Naive thymus-derived CD4-positive, alpha-beta T cell (primary cell): Measurements from ENCODE around the gene GOLPH3L. TPM values are rescaled to one million over a fixed set of nuclear protein-coding genes. Genes with fewer than 3 reads are reported as not detected.

Experiments
- ATAC-seq: fragments of 150-1000 bp; cut with Tn5 transposase; 2 replicates; pipeline ENCODE4 v1.10.0; 2021; ENCODE audit warnings: mild to moderate bottlenecking, moderate library complexity
- CTCF ChIA-PET: fragments of 350-600 bp; sonication (Branson Sonifier 250); formaldehyde crosslinking; loops from one replicate; lab custom pipeline; 2021; ENCODE audit warnings: antibody characterized with exemption; lab: Charles Lee
- POLR2A ChIA-PET: fragments of 350-600 bp; sonication (Branson Sonifier 250); formaldehyde crosslinking; loops from one replicate; lab custom pipeline; 2021; ENCODE audit warnings: antibody characterized with exemption, inconsistent platforms; lab: Charles Lee
- DNase-seq, 9 donors: peaks; one replicate each; pipeline versions ENCODE4 v3.0.0 to v3.0.0-alpha.2; 2020 to 2022; ENCODE audit warnings: mixed read lengths in 1 of 9
- H3K27ac ChIP-seq: one replicate; pipeline ENCODE4 v1.7.0; 2013; ENCODE audit warnings: mild to moderate bottlenecking, low read depth, low read length, moderate library complexity
- H3K27me3 ChIP-seq, 2 donors: one replicate each; pipeline ENCODE4 v1.7.0; 2013; ENCODE audit warnings: low read length in 2 of 2, mild to moderate bottlenecking in 2 of 2, moderate library complexity in 2 of 2; ENCODE audit not compliant: control insufficient read depth in 2 of 2, insufficient read depth in 2 of 2
- H3K36me3 ChIP-seq, 3 experiments: 1 replicate in 2 of 3; 2 replicates in 1 of 3; pipeline ENCODE4 v1.7.0; 2013; ENCODE audit warnings: low read length in 3 of 3, mild to moderate bottlenecking in 3 of 3, moderate library complexity in 1 of 3; ENCODE audit not compliant: insufficient read depth in 3 of 3, control insufficient read depth in 2 of 3
- H3K4me1 ChIP-seq, 2 donors: one replicate each; pipeline ENCODE4 v1.7.0; 2013; ENCODE audit warnings: low read length in 2 of 2, mild to moderate bottlenecking in 2 of 2, moderate library complexity in 1 of 2; ENCODE audit not compliant: control insufficient read depth in 2 of 2, insufficient read depth in 2 of 2
- H3K4me3 ChIP-seq: 2 replicates; pipeline ENCODE4 v1.7.0; 2013; ENCODE audit warnings: mild to moderate bottlenecking, low read length
- H3K9me3 ChIP-seq, 3 experiments: 1 replicate in 2 of 3; 2 replicates in 1 of 3; pipeline ENCODE4 v1.7.0; 2013; ENCODE audit warnings: low read length in 3 of 3; ENCODE audit not compliant: control insufficient read depth in 2 of 3
- H3K27ac Mint-ChIP-seq, 9 donors: one replicate each; pipeline ENCODE4 v1.8.0; 2020 to 2022; ENCODE audit warnings: mixed read lengths in 9 of 9, mild to moderate bottlenecking in 8 of 9, moderate library complexity in 5 of 9, inconsistent platforms in 2 of 9
- H3K27me3 Mint-ChIP-seq, 5 donors: one replicate each; pipeline ENCODE4 v1.8.0; 2021 to 2022; ENCODE audit warnings: mixed read lengths in 5 of 5, mild to moderate bottlenecking in 1 of 5
- H3K36me3 Mint-ChIP-seq, 5 donors: one replicate each; pipeline ENCODE4 v1.8.0; 2020 to 2022; ENCODE audit warnings: mixed read lengths in 5 of 5, mild to moderate bottlenecking in 3 of 5, inconsistent platforms in 1 of 5
- H3K4me1 Mint-ChIP-seq, 7 donors: one replicate each; pipeline ENCODE4 v1.8.0; 2020 to 2022; ENCODE audit warnings: mixed read lengths in 7 of 7, mild to moderate bottlenecking in 3 of 7, inconsistent platforms in 1 of 7
- H3K4me3 Mint-ChIP-seq, 10 donors: one replicate each; pipeline ENCODE4 v1.8.0; 2020 to 2022; ENCODE audit warnings: mild to moderate bottlenecking in 10 of 10, mixed read lengths in 10 of 10, moderate library complexity in 6 of 10, inconsistent platforms in 2 of 10
- H3K9me3 Mint-ChIP-seq, 11 donors: one replicate each; pipeline ENCODE4 v1.8.0; 2020 to 2022; ENCODE audit warnings: mixed read lengths in 11 of 11, mild to moderate bottlenecking in 4 of 11, inconsistent platforms in 1 of 11, moderate library complexity in 1 of 11
- intact Hi-C, 2 donors: fragments of 100-400 bp; cut with micrococcal nuclease; formaldehyde crosslinking; loops; one replicate each; pipeline ENCODE4 v1.15.1; 2023
- polyA plus RNA-seq, 2 donors: library from polyadenylated mRNA; unstranded; fragments of 300-500 nt; fragmentation: Illumina TruSeq; gene quantifications; one replicate each; pipeline ENCODE4 v1.2.3, GENCODE V29; 2021
- total RNA-seq, 6 experiments: library from RNA in 5 of 6; stranded (reverse) in 5 of 6; gene quantifications; 1 replicate in 5 of 6; 2 replicates in 1 of 6; pipeline ENCODE4 v1.2.3 and lab custom pipeline; 2021 to 2026

GOLPH3L gene
- total and polyA plus RNA-seq, 7 experiments from 2014 or later = 8.7 to 32.1 (median 23.6) TPM

GRCh38 chr1:150695561-150695960, 1.4 kb downstream of the GOLPH3L start:
- H3K4me1 ChIP-seq = peaks cover 4 to 11% of the 10 kb centered on the region in 2 donors
- H3K9me3 ChIP-seq = no peaks in the 10 kb centered on the region
- H3K27me3 Mint-ChIP-seq = peaks cover 0 to 4% (median 0%) of the 10 kb centered on the region in 5 donors
- ChIA-PET CTCF (interaction anchor here (0.6 to 1.2 kb wide), 3 partner anchors 25 to 136 kb away, joined by 3 read pairs; no protein-coding TSS in a partner anchor), POLR2A (interaction anchor here (2.0 to 2.8 kb wide), 2 partner anchors 70 to 135 kb away, joined by 7 to 14 read pairs; partner anchors contain the start of gene CTSS)
- H3K27ac ChIP-seq = peak overlapping the region; percentile 43
- intact Hi-C loops = loop anchor here (5.0 to 10.0 kb wide), 7 partner anchors 72 to 462 kb away; partner anchors contain the start of genes CTSS (in 1 of the 2), RPRD2 (in 1 of the 2), SETDB1 (in 1 of the 2) and TNFAIP8L2 (in 1 of the 2)
- no peak for ATAC-seq
- H3K36me3 ChIP-seq = peaks cover 0 to 12% (median 0%) of the 10 kb centered on the region in 3 experiments
- H3K36me3 Mint-ChIP-seq = peaks cover 0 to 23% (median 12%) of the 10 kb centered on the region in 5 donors
- H3K4me3 Mint-ChIP-seq = peak overlapping the region in 8 of 10 donors; percentile 31 to 95 (median 46)
- H3K27me3 ChIP-seq = no peaks in the 10 kb centered on the region
- peak overlapping the region in 3 of 9 donors; percentile 12 to 24 (median 20) for H3K27ac Mint-ChIP-seq
- DNase-seq = no peak
- H3K4me1 Mint-ChIP-seq = peaks cover 15 to 59% (median 50%) of the 10 kb centered on the region in 7 donors
- no peak overlapping the region for H3K4me3 ChIP-seq
- peaks cover 0 to 2% (median 0%) of the 10 kb centered on the region in 11 donors for H3K9me3 Mint-ChIP-seq

- CTCF ChIA-PET = no interaction called here
- no peak overlapping the region for H3K4me3 ChIP-seq
- no peaks in the 10 kb centered on the region for H3K27me3 ChIP-seq
- DNase-seq = no peak
- peaks cover 0 to 27% (median 0%) of the 10 kb centered on the region in 3 experiments for H3K36me3 ChIP-seq
- H3K27ac ChIP-seq = no peak overlapping the region
- POLR2A ChIA-PET = interaction anchor here (0.5 to 1.7 kb wide), 5 partner anchors 9 to 263 kb away, joined by 3 to 5 read pairs (median 3); no protein-coding TSS in a partner anchor
- H3K27me3 Mint-ChIP-seq = no peaks in the 10 kb centered on the region
- H3K4me1 Mint-ChIP-seq = peaks cover 16 to 59% (median 52%) of the 10 kb centered on the region in 7 donors
- peaks cover 4 to 9% of the 10 kb centered on the region in 2 donors for H3K4me1 ChIP-seq
- peaks cover 5 to 29% (median 16%) of the 10 kb centered on the region in 5 donors for H3K36me3 Mint-ChIP-seq
- H3K4me3 Mint-ChIP-seq = no peak overlapping the region
- intact Hi-C loops = loop anchor here in 1 of 2 donors (10.0 kb wide), 1 partner anchor 152 kb away; no protein-coding TSS in a partner anchor
- H3K9me3 Mint-ChIP-seq = peaks cover 0 to 2% (median 0%) of the 10 kb centered on the region in 11 donors
- H3K9me3 ChIP-seq = no peaks in the 10 kb centered on the region
- ATAC-seq = no peak
- no peak overlapping the region for H3K27ac Mint-ChIP-seq
Measured at GRCh38 chr1:150692720-150693119, 4.2 kb downstream of the GOLPH3L start.

GRCh38 chr1:150688763-150689162, 8.2 kb downstream of the GOLPH3L start:
- intact Hi-C loops = no loop called here
- Mint-ChIP-seq H3K27me3 (no peaks in the 10 kb centered on the region), H3K4me3 (no peak overlapping the region), H3K27ac (peak overlapping the region in 6 of 9 donors; percentile 1 to 32 (median 16)), H3K9me3 (no peaks in the 10 kb centered on the region), H3K4me1 (peaks cover 11 to 41% (median 26%) of the 10 kb centered on the region in 7 donors), H3K36me3 (peaks cover 5 to 32% (median 18%) of the 10 kb centered on the region in 5 donors)
- CTCF ChIA-PET = no interaction called here
- ATAC-seq (no peak), DNase-seq (no peak)
- POLR2A ChIA-PET = interaction anchor here (0.6 kb wide), 1 partner anchor 287 kb away, joined by 4 read pairs; no protein-coding TSS in a partner anchor
- H3K9me3 ChIP-seq = no peaks in the 10 kb centered on the region
- no peak overlapping the region for H3K27ac ChIP-seq
- no peaks in the 10 kb centered on the region for H3K27me3 ChIP-seq
- H3K4me1 ChIP-seq = peaks cover 3 to 9% of the 10 kb centered on the region in 2 donors
- no peak overlapping the region for H3K4me3 ChIP-seq
- peaks cover 0 to 23% (median 3%) of the 10 kb centered on the region in 3 experiments for H3K36me3 ChIP-seq

- Mint-ChIP-seq H3K36me3 (peaks cover 5 to 25% (median 17%) of the 10 kb centered on the region in 5 donors), H3K9me3 (no peaks in the 10 kb centered on the region), H3K4me1 (peaks cover 10 to 34% (median 22%) of the 10 kb centered on the region in 7 donors), H3K27ac (peak overlapping the region in 2 of 9 donors; percentile 18 to 65), H3K4me3 (no peak overlapping the region), H3K27me3 (no peaks in the 10 kb centered on the region)
- intact Hi-C loops = no loop called here
- POLR2A ChIA-PET = interaction anchor here (0.7 to 1.2 kb wide), 4 partner anchors 11 to 126 kb away, joined by 3 to 10 read pairs (median 4); partner anchors contain the start of gene GOLPH3L
- CTCF ChIA-PET = interaction anchor here (0.6 to 1.2 kb wide), 3 partner anchors 11 to 294 kb away, joined by 3 to 5 read pairs (median 4); partner anchors contain the start of gene GOLPH3L
- no peak overlapping the region for H3K27ac ChIP-seq
- H3K4me1 ChIP-seq = peaks cover 4 to 10% of the 10 kb centered on the region in 2 donors
- DNase-seq (no peak), ATAC-seq (no peak)
- no peaks in the 10 kb centered on the region for H3K9me3 ChIP-seq
- H3K4me3 ChIP-seq = no peak overlapping the region
- H3K36me3 ChIP-seq = peaks cover 0 to 34% (median 3%) of the 10 kb centered on the region in 3 experiments
- H3K27me3 ChIP-seq = no peaks in the 10 kb centered on the region
Measured at GRCh38 chr1:150686275-150686674, 10.7 kb downstream of the GOLPH3L start.

GRCh38 chr1:150683914-150684313, 13.0 kb downstream of the GOLPH3L start:
- Mint-ChIP-seq H3K9me3 (no peaks in the 10 kb centered on the region), H3K27ac (peak overlapping the region in 7 of 9 donors; percentile 26 to 89 (median 52)), H3K27me3 (no peaks in the 10 kb centered on the region), H3K4me1 (peaks cover 6 to 29% (median 19%) of the 10 kb centered on the region in 7 donors), H3K4me3 (no peak overlapping the region), H3K36me3 (peaks cover 4 to 29% (median 19%) of the 10 kb centered on the region in 5 donors)
- DNase-seq (no peak), ATAC-seq (peak; percentile 42)
- H3K4me1 ChIP-seq = peaks cover 4 to 10% of the 10 kb centered on the region in 2 donors
- no peaks in the 10 kb centered on the region for H3K9me3 ChIP-seq
- no peaks in the 10 kb centered on the region for H3K27me3 ChIP-seq
- POLR2A ChIA-PET = interaction anchor here (0.6 to 1.8 kb wide), 5 partner anchors 9 to 255 kb away, joined by 3 to 7 read pairs (median 5); partner anchors contain the start of genes CTSS and ENSA
- CTCF ChIA-PET = no interaction called here
- intact Hi-C loops = no loop called here
- H3K4me3 ChIP-seq = no peak overlapping the region
- H3K36me3 ChIP-seq = peaks cover 0 to 29% (median 3%) of the 10 kb centered on the region in 3 experiments
- H3K27ac ChIP-seq = no peak overlapping the region

GRCh38 chr1:150678988-150679387, 18.0 kb downstream of the GOLPH3L start:
- intact Hi-C loops = no loop called here
- H3K36me3 ChIP-seq = peaks cover 0 to 13% (median 0%) of the 10 kb centered on the region in 3 experiments
- Mint-ChIP-seq H3K36me3 (peaks cover 0 to 28% (median 11%) of the 10 kb centered on the region in 5 donors), H3K9me3 (no peaks in the 10 kb centered on the region), H3K27ac (no peak overlapping the region), H3K4me1 (peaks cover 0 to 20% (median 10%) of the 10 kb centered on the region in 7 donors), H3K27me3 (no peaks in the 10 kb centered on the region), H3K4me3 (no peak overlapping the region)
- DNase-seq = no peak
- H3K4me3 ChIP-seq = no peak overlapping the region
- H3K9me3 ChIP-seq = no peaks in the 10 kb centered on the region
- ChIA-PET CTCF (no interaction called here), POLR2A (no interaction called here)
- no peak for ATAC-seq
- H3K27me3 ChIP-seq = no peaks in the 10 kb centered on the region
- H3K27ac ChIP-seq = no peak overlapping the region
- peaks cover 3% of the 10 kb centered on the region in 2 donors for H3K4me1 ChIP-seq
